GM12891 (cell line): ENCODE results near the gene ADAP1.

Source experiments
- POLR2AphosphoS5 ChIP-seq: IDR thresholded peaks from 2 replicates; pipeline ENCODE4 v1.6.1; 2011; ENCODE audit warnings: low read depth, low read length, control low read depth
- TAF1 ChIP-seq: IDR thresholded peaks from 2 replicates; pipeline ENCODE4 v1.6.1; 2011; ENCODE audit warnings: low read depth, low read length, control low read depth

DNA sequence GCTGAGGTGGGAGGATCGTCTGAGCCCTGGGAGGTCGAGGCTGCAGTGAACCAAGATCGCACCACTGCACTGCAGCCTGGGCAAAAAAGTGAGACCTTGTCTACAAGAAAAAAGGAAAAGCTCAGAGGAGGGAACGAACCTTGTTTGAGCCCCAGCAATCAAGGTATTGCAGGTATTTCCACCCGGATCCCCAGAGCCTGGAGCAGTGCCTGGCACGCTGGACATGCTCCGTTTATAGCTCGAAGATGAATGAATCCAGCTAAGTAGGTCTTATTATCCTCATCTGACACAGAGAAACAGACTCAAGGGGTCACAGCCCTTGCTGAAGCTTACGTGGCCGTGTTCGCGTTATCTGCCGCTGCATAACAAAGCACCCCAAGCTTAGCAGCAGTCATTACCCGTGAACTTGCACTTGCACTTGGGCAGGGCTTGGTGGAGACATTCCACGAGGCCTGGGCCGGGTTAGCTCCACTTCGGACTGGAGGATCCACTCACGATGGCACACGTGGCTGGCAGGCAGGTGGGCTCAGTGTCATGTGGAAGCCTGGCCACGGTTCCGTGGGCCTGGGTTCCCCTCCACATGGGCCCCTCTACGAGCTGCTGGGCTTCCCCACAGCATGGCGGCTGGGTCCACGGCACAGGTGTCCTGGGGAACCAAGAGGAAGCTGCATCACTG, 24.1 kb upstream of the ADAP1 start:
- no peak for TF ChIP-seq TAF1
- TF ChIP-seq POLR2AphosphoS5, result no peak
